22Rv1 (cell line): ENCODE measurements around the gene GTF2E1.
"Not testable (repeated sequence)": the region's sequence is repeated elsewhere in the genome, so short reads cannot be mapped to it uniquely, and the experiment has no call there.

ENCODE experiments used
- CTCF ChIP-seq: fragments of 450-650 bp; IDR thresholded peaks from 2 replicates; pipeline ENCODE4 v1.5.1; 2017; ENCODE audit warnings: mild to moderate bottlenecking
- ZFX ChIP-seq: fragments of 450-650 bp; IDR thresholded peaks from 2 replicates; pipeline ENCODE4 v1.6.1; 2017; ENCODE audit warnings: antibody characterized with exemption, borderline replicate concordance

DNA sequence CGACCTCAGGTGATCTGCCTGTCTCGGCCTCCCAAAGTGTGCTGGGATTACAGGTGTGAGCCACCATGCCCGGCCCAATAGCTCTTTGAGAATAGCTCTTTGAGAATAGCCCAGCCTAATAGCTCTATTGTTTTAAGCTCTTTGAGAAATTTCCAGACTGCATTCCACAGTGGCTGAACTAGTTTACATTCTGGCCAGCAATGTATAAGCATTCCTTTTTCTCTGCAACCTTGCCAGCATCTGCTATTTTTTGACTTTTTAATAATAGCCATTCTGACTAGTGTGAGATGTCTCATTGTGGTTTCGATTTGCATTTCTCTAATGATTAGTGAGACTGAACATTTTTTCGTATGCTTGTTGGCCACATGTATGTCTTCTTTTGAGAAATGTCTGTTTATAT is 43.3 kb downstream of the GTF2E1 start:
- not testable (repeated sequence) for TF ChIP-seq CTCF, ZFX
